Prostate gland (tissue), 2 donors: ENCODE measurements around the gene SYNE1.

Source experiments
- CTCF ChIP-seq, 4 experiments: fragments of 200-600 bp in 2 of 4; fragments of 450-650 bp in 2 of 4; sonication (generic) in 2 of 4; IDR thresholded peaks; 1 replicate in 3 of 4; 2 replicates in 1 of 4; pipeline ENCODE4 v1.5.1; 2016 to 2019; ENCODE audit warnings: antibody characterized with exemption in 4 of 4, mild to moderate bottlenecking in 2 of 4, moderate library complexity in 2 of 4
- POLR2A ChIP-seq: fragments of 450-650 bp; IDR thresholded peaks from one replicate; pipeline ENCODE4 v1.6.1; 2016; ENCODE audit warnings: antibody characterized with exemption, mild to moderate bottlenecking

- TF ChIP-seq CTCF (IDR thresholded peaks at IDR 0.05) (no peak), POLR2A (no peak)
These were observed 488.8 kb downstream of the SYNE1 start for GRCh38 chr6:152148412-152148811.
